NCI-H128 (cell line): Measurements from ENCODE around the gene ACTR1B.
A peak's percentile ranks its signal among the peaks of the same experiment; 100 is the strongest.
"Not testable (repeated sequence)": the region's sequence is repeated elsewhere in the genome, so short reads cannot be mapped to it uniquely, and the experiment has no call there.

ENCODE experiments used
- DNase-seq: peaks from one replicate; lab custom pipeline; 2025; ENCODE audit not compliant: unreplicated experiment; lab: John Stamatoyannopoulos, UW

ACTR1B gene

GRCh38 chr2:97659256-97660043 is 4.4 kb downstream of the ACTR1B start:
- DNase-seq, result no peak

GRCh38 chr2:97658691-97659157 is 5.1 kb downstream of the ACTR1B start:
- no peak for DNase-seq

DNA sequence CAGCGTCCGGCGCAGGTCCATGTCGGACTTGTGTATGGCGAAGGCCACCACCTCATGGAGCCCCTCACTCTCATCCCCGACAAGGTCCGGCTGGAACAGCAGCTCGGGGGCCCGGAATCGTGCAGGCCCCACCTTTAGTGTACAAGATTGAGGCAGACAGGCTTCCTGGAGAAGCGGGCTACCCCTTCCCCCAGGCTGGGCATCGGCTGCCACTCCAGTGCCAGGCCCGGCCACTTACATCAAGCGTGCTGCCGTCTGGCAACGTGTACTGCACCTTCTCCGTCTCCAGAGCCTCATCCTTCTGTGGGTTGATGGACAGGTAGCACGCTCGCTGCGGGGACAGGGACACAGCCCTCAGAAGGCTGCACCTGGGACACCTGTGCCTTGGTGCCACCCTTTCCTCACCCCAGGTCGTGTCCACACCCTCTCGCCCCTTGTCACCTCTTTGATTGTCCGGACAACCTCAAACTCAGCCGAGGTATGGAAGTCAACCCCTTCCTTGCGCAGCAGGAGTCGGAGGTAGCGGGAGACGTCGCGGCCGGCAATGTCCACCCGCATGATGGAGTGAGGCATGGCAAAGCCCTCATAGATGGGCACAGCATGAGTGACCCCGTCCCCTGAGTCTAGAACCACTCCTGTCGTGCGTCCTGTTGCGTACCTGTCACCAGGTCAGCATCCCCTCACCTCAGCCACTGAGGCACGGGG is 5.7 kb downstream of the ACTR1B start:
- DNase-seq, result no peak

GRCh38 chr2:97656905-97657587 is 6.8 kb downstream of the ACTR1B start:
- no peak for DNase-seq

- no peak for DNase-seq
These were observed 7.6 kb downstream of the ACTR1B start for GRCh38 chr2:97656129-97656755.

DNA sequence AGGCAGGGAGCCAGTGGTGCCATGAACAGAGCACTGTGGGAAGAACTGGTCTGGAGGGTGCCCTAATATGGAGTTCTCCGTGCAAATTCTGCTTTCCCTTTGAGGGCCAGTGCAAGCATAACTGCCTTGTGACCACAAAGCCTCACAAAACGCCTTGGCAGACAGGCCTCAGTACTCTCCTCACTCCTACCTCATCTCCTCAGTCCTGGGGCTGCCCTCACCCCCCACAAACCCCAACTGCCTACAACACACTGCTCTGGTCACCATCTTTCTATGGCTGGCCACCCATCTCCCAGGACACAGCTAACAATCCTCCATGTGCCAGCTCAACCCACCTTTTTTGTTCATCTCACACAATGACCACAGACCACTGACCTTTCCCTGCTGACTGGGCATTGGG is 9.1 kb downstream of the ACTR1B start:
- DNase-seq, result no peak

- no peak for DNase-seq
These were observed 9.5 kb downstream of the ACTR1B start for GRCh38 chr2:97654309-97654708.

- DNase-seq, result no peak
These were observed 10.0 kb downstream of the ACTR1B start for GRCh38 chr2:97653874-97654273.

DNA sequence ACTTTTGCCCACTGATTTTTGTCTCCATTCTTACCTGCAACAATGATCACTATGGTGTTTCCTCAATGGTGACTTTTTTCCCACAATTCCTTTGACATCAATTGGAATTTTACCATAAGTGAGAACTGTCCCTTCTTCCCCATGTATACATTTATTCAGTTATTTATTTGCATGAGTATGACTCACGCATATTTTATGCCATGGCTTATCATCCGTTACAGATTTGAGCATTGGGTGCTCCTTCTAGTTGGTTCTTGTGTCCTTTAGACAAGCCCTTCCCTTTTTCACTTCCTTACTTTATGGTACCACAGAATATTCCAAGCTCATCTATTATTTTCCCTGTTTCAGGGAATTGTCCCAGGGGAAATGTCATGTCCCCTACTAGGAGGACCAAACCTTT is 10.4 kb downstream of the ACTR1B start:
- no peak for DNase-seq

GRCh38 chr2:97651114-97651513 is 12.7 kb downstream of the ACTR1B start:
- DNase-seq, result no peak

GRCh38 chr2:97646977-97647376 is 16.9 kb downstream of the ACTR1B start:
- DNase-seq, result no peak

- peak; percentile 97 for DNase-seq
These were observed 17.9 kb downstream of the ACTR1B start, which contains the start of gene COX5B for GRCh38 chr2:97645695-97646629. COX5B (plus strand) TSS chr2:97646062; CDS start chr2:97646087, 25 bp downstream.

- DNase-seq, result no peak
These were observed 18.6 kb downstream of the ACTR1B start for GRCh38 chr2:97645112-97645694.

GRCh38 chr2:97644023-97644717 is 19.7 kb downstream of the ACTR1B start:
- DNase-seq, result no peak

DNA sequence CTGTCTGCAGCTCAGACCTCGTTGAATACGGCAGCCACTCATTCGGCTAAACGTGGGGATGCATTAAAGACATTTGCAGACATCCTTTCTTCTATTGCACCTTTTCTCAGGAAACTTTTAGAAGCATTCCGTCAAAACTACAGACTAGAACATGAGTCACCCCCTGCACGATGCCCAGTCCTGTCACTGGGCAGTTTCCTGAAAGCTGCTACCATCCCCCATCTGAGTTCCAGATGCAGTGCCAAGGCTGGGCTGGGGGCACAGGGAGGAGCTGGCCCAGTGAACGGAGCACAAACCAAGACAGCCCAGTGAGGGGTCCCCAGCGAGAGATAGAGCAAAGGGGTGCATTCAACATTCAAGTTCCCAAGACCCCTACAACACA is 37.8 kb downstream of the ACTR1B start:
- DNase-seq, result not testable (repeated sequence)

GRCh38 chr2:97625354-97626048 is 38.3 kb downstream of the ACTR1B start:
- DNase-seq, result not testable (repeated sequence)

DNA sequence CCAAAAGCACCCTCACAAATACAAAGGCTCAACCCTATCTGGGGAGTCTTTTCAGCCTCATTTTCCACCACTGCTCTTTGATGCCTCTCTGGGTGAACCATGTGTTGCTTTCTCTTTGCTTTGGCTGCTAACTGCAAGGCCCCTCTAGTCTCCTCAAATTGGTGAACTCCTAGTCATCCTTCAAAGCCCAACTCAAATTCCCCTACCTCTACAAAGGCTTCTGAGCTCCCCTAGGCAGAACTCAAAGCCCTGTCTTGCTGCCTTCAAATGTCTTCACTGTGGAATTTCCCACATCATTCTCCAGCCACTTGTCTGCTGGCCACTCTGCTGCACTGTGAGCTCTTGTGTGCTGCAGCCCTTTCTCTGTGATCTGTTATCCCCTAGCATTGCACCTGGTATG is 40.9 kb downstream of the ACTR1B start:
- DNase-seq, result not testable (repeated sequence)

DNA sequence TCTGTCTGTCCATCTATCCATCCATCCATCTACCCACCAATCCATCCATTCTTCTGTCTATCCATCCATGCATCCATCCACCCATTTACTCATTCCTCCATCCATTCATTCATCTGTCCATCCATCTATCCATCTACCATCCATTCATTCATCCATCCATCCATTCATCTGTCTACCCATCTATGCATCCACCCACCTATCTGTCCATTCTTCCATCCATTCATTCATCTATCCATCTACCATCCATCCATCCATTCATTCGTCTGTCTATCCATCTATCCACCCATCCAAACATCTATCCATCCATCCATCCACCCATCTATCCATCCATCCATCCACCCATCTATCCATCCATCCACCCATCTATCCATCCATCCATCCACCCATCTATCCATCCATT is 43.4 kb downstream of the ACTR1B start:
- DNase-seq, result not testable (repeated sequence)
